Superior temporal gyrus (tissue), 1 donor: Measurements from ENCODE around the gene CDK19.
"Not testable (repeated sequence)": the region's sequence is repeated elsewhere in the genome, so short reads cannot be mapped to it uniquely, and the experiment has no call there.

ENCODE experiments used
- DNase-seq: peaks from one replicate; pipeline ENCODE4 v3.0.0-alpha.2; 2016; ENCODE audit errors: extremely low spot score

CDK19 gene

DNA sequence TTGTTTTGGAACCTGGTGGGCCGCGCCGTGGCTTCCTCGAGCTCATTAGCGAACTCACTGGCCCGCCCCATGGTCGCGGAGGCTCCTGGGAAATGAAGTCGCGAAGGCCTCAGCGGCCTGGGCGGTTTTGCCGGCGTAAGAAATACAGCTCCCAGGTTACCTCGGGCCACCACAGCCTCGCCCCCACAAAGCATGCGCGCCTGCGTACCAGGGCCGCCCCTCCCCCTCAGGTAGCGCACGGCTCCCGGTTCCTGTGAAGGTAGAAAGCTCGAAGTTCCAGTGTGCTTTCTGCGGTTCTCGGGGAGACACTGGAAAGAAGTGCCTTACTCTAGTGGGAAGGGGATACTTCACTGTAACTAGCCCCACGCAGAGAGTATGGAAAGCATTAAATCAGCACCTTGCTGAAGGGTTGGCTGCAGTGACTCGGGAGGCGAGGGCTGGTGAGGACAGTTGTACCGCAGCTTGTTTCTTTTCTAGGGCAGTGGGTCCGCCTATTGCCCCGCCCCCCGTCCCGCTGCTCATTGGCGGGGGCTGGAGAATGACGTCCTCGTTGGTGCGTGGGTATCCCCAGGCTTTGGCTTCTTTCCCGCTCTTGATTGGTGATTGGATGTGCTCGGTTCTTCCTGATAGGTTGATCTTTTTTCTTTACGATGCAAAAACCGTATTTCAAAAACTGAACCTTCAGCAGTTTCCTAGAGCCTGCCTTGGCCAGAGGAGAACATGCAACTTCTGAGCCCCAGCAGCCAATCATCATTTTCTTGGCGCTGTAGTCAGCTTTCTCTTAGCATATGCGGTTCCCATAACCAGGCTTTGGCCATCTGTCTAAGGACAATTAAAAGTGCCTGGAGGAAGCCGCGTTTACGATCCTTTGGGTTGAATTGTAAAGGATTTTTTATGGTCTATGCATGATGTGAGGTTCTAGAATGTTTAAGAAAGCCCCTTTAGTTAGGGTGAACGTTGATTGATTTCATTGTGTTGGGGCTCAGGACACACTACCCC is at the start of gene CDK19:
TSS of gene CDK19 (minus strand) at position 59 of the 999 bp plus-strand sequence. CDS start 333 bp downstream, outside the sequence.
- peak; percentile 98 for DNase-seq

DNA sequence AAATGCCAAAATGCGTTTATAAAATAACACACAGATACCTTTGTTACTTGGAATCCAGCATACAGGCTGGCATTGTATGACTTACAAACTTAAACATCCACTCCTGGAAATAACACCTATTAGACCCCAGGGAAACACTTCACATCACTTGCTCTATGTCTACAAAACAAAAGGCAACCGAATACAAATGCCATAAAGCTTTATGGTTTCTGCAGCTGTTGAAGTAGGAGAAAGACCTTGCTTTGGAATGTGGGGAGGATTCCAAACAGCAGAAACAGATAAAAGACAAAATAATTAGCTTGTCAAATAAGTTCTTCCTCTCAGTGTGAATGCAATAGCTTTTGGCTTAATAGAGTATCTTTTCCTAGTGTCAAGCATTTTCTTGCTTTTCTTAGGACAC is 49.6 kb upstream of the CDK19 start:
- no peak for DNase-seq

DNA sequence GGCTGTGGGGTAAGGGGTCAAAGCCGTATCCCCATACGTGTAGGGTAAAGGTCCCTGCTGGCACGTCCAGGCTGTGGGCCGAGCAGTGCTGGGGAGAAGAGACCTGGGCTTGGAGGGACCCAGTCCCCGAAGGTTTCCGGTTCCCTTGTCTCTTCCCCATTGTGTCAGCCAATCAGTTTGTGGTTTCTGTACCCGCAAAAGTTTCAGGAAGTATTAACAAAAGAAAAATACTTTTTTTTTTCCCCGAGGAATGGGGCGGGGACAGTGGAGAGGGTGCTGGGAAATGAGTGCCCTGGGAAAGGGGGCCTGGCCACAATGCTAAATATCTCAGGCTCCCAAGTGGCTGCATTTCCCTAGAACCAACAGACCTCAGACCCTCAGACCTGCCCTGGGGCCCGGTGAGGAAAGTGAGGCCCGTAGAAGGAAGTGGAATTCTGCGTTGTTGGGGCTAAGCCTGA is 44.1 kb upstream of the CDK19 start:
- no peak for DNase-seq

DNA sequence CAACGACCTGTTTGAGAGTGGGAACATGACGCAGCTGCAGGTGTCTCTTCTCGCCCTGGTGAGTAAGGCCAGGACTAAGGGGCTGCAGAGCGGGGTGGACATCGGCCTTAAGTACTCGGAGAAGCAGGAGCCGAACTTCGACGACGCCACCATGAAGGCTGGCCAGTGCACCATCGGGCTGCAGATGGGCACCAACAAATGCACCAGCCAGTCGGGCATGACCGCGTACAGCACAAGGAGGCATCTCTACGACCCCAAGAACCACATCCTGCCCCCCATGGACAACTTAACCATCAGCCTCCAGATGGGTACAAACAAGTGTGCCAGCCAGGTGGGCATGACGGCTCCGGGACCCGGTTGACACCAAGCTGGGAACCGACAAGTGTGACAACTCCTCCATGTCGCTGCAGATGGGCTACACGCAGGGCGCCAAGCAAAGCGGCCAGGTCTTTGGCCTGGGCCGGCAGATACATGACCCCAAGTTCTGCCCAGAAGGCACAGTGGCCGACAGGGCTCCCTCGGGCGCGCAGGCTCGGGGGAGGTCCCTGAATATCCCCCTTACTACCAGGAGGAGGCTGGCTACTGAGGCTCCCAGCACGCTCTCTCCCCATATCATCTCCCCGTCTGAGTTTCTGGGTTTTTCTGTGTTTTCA is 43.4 kb upstream of the CDK19 start:
- no peak for DNase-seq

DNA sequence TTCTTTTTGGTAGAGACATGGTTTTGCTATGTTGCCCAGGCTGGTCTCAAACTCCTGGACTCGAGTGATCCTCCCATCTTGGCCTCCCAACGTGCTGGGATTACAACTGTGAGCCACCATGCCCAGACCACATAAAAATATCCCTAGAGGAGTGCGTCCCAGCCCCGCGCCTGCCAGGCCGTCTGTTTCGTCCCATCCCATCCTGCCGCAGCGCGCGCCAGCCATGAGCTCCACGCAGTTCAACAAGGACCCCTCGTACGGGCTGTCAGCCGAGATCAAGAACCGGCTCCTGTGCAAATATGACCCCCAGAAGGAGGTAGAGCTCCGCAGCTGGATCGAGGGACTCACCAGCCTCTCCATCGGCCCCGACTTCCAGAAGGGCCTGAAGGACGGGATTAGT is 42.7 kb upstream of the CDK19 start:
- no peak for DNase-seq

DNA sequence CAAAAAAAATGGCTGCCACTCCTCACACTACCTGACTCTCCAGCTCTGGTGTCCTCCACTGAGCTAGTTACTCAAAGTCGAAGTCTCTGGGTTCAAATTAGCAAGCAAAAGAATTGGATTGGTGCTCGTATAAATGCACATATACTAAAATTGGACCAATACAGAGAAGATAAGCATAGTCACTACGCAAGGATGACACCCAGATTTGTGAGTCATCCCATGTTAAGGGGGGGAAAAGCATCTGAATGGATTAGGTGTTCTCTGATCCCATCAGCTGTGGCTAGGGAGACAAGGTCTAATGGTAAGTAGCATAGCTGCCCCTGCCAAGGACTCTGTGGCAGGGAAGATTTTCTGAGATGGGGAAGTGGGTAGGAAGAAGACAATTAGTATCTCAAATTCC is 41.0 kb upstream of the CDK19 start:
- DNase-seq: no peak

DNA sequence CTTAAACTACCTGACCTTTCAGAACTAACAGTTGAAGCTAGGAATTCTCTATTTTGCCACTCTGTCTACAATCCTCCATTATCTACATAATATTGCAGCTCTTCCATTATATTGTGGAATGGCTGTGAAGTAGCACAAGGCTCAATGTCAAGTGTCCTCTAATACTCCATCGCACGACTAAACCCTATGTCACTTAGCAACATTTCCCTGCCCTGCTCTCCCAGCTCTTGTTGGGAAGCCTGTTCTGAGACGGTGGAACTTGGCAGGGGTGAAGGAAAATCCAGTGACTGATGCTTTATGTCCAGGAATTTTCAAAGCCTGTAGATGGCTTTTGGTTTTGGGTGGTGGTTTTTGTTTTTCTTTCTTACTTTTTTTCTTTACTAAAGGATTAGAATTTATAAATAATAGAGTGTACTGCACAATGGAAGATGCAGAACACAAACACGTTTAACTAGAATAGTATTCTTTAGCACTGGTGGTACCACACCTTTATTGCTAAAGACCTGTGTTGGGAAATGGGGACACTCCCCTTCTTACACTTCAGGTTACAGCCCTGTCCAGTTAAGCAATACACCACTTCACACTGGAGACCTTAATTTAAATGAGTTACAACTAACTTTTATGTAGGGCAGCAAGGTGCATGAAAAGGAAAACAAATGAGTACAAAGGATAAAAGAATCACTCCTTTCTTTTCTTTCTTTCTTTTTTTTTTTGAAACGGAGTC is 38.6 kb upstream of the CDK19 start:
- no peak for DNase-seq

DNA sequence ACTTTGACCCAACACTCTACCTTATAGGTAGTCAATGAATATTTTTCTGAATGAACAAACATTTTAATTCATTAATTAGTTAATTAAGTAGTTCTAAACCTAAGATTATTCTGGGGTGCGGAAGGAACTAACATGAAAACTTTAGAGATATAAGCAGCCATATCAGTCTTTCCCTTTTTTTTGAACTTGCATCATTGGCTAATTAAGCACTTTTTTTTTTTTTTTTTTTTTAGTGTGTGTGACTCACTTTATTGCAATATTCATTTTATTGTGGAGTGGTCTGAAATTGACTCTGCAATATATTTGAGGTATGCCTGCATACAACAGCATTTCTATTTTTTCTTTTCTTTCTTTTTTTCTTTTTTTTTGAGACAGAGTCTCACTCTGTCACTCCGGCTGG is 37.5 kb upstream of the CDK19 start:
- no peak for DNase-seq

DNA sequence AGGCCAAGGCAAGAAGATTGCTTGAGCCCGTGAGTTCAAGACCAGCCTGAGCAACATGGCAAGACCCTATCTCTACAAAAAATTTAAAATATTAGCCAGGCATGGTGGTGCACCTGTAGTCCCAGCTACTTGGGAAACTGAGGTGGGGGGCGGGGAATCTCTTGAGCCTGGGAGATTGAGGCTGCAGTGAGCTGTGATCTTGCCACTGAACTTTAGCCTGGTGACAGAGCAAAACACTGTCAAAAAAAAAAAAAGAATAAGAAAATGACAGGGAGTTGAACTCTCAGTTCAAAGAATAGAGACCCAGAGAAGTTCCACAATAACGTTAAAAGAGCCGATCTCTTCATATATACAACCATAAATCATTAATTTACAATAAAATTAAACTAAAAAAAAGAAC is 34.5 kb upstream of the CDK19 start:
- no peak for DNase-seq

DNA sequence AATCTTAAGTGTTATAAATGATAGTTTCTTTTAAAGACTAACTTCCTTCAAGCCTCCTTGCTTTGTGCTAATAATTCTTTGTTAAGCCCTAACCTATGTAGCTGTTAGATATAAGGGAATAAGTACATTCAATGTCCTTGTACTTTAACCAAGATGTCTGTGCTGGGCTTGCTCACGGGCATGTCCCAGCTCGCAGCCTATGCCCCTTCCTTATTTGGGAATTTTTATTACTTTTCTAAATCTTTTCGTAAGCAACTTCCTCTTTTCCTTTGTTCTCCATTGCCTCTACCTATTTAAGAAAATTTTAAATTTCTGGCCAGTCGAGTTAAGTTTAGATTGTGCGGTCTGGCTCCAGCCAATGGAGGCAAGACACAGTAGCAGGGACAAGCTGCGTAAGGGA is 26.0 kb upstream of the CDK19 start:
- DNase-seq: no peak

DNA sequence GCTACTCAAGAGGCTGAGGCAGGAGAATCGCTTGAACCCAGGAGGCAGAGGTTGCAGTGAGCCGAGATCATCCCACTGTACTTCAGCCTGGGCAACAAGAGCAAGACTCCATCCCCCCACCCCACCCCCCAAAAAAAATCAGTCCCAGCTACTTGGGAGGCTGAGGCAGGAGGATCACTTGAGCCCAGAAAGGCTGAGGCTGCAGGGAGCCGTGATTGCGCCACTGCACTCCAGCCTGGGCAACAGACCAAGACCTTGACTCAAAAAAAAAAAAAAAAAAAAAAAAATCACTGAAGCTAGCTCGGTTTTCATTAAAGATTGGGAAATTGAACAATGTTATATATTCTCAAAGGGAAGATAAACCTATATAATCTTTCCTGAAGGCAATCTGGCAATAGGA is 20.5 kb upstream of the CDK19 start:
- not testable (repeated sequence) for DNase-seq

DNA sequence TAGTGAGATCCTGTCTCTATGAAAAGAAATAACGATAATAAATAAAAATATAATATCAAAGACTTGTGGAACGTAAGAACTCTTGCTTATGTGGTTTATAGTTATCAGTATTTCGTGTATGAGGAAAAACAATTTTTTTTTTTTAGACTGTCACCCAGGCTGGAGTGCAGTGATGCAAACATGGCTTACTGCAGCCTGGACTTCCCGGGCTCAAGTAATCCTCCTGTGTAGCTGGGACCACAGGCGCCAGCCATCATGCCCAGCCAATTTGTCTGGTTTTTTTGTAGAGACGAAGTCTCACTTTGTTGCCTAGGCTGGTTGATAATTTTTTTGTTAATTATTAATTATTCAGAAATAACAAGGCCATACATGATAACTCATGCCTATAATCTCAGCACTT is 18.6 kb upstream of the CDK19 start:
- no peak for DNase-seq

DNA sequence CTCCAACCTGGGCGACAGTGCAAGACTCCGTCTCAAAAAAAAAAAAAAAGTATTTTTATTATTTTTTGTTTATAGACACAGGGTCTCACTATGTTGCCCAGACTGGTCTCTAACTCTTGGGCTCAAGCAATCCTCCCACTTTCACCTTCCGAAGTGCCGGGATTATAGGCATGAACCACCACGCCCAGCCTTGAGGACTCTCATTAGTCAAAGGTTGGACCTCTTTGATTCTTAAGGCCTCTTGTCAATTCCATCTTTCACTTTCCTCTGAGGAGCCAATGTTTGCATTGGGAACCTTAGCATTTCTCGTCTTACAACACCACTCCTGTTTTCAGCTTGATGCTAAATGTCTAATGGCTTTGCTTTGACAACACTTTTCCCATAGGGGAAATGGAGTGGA is 16.1 kb upstream of the CDK19 start:
- DNase-seq: no peak

DNA sequence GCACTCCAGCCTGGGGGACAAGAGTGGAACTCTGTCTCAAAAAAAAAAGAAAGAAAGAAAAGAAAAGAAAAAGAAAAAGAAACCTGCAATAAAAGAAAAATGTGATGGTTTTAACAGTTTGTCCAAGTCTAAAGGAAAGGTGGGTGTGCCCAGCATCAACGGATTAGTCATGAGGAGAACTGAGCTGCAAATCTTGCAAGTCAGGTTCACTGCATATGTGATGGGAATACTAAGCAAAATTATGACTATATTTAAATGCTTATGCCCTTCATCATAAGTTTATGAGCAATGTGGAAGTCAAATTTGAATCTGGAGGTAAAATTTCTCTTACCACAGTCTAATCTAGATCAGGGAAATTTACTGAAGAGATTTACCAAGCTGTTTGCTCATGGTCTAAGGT is 13.1 kb upstream of the CDK19 start:
- peak; percentile 48 for DNase-seq

DNA sequence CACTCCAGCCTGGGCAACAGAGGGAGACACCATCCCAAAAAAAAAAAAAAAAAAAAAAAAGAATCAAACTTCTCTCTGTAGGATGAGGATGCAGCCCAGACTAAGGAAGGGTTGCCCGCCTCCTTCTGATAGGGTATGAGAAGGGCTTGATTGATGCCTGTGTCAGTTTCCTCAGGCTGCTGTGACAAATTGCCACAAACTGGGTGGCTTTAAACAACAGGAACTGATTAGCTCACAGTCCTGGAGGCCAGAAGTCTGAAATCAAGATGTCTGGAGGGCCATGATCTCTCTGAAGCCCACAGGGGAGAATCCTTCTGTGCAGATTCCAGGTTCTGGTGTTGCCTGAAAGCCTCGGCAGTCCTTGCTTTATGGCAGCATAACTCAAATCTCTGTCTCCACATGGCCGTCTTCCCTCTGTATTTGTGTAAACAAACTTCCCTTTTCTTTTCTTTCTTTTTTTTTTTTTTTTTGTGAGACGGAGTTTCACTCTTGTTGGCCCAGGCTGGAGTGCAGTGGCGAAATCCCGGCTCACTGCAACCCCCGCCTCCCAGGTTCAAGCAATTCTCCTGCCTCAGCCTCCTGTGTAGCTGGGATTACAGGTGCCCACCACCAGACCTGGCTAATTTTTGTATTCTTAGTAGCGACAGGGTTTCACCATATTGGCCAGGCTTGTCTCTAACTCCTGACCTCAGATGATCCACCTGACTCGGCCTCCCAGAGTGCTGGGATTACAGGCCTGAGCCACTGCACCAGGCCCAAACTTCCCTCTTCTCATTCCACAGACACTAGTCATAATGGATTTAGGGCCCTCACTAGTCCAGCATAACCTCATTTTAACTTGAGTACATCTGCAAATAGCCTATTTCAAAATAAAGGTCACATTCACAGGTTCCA is 11.2 kb upstream of the CDK19 start:
- DNase-seq: no peak

DNA sequence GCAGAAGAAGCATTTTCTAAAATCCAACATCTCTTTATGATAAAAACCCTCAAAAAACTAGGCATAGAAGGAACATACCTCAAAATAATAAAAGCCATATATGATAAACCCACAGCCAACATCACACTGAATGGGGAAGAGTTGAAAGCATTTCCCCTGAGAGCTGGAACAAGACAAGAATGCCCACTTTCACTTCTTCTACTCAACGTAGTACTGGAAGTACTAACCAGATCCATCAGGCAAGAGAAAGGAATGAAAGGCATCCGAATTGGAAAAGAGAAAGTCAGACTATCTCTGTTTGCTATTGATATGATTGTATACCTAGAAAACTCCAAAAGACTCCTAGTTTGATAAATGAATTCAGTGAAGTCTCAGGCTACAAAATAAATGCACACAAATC is 7.9 kb upstream of the CDK19 start:
- no peak for DNase-seq

DNA sequence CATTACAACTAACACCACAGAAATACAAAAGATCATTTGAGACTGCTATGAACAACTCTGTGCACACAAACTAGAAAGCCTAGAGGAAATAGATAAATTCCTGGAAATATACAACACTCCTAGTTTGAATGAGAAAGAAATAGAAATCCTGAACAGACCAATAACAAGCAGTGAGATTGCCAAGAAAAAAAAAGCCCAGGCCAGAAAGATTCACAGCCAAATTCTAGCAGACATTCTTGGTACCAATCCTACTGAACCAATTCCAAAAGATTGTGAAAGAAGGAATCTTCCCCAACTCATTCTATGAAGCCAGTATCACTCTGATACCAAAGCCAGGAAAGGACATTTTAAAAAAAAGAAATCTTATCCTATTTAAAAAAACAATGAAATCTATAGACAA is 7.0 kb upstream of the CDK19 start:
- peak; percentile 55 for DNase-seq

DNA sequence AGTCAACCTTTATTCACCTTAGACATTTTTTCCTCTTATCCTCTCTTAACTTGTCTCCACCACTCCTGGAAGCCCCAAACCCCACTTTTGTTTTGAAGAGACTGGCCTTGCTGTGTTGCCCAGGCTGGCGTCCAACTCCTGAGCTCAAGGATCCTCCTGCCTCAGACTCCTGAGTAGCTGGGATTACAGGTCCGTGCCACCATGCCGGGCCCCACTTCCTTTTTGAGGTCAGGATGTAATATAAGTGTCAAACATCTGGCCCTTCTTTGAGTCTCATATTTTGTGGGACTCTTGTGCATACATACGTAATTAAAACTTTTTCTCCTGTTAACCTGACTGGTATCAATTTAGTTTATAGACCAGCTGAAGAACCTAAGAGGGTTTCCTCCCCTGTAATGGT is 1.4 kb upstream of the CDK19 start:
- DNase-seq: no peak

DNA sequence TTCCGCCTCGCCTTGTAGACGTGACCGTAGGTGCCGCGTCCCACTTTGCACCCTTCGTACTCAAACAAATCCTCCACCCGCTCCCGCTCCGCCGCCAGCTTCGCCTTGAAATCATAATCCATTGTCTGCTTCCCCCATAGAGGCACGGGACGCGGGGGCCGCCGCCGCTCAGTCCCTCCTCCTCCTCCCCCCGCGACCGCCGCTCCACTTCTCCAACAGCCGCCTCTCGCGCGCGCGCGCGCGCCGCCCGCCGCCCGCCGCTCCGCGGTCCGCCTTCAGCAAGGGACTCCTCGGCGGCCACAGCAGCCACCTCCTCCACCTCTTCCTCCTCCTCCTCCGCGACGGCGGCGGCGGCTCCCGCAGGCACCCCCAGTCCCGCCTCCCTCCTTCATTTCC is 256 bp downstream of the CDK19 start:
- DNase-seq: no peak

DNA sequence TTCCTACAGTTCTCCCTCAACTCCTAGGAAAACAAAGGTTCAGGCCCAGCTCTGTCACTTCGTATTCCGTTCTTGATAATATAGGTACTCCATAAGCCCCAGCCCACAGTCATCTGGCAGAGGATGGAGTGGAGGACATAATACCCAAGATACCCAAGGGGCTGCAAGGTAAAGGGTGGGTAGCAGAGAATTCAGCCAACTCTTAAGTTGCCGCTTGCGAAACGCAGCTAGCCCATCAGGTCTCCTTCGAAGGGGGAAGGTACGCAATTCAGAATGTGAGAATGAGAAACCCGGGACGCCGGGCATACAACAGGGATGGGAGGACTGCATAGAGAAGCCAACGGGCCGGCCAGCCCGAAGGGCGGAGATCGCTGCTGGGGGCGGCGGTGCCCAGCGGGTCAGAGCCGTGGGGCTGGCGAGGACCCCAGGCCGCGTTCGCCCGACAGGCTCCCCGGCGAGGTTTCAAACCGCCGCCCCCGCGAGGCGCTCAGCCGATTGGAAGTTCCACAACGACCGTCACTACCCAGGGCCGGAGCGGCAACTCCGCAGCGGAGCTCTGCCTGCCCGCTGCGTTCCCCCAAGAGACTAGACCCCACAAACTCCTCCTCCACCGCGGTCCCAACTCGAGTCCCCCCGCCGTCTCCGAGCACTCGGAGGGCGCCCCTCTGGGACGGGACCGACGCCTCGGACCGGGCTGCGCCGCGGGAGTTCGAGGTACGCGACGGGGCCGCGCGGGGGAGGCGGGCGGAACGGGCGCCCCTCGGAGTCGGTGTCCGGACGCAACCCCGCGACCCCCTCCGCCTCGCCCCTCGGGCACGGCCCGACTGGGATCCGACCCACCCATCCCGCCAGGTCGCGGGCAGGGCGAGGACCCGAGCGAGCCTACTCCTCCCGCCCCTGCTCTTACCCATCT is 911 bp downstream of the CDK19 start:
- DNase-seq: peak; percentile 47
